Right kidney (tissue), 1 donor: ENCODE data around the gene PSG2.
"Not testable (repeated sequence)": the region's sequence is repeated elsewhere in the genome, so short reads cannot be mapped to it uniquely, and the experiment has no call there.

Experiments used
- DNase-seq: peaks from one replicate; pipeline ENCODE4 v3.0.0-alpha.2; 2016

The PSG2 gene

GRCh38 chr19:43077881-43078280, 4.6 kb downstream of the PSG2 start:
- not testable (repeated sequence) for DNase-seq

DNA sequence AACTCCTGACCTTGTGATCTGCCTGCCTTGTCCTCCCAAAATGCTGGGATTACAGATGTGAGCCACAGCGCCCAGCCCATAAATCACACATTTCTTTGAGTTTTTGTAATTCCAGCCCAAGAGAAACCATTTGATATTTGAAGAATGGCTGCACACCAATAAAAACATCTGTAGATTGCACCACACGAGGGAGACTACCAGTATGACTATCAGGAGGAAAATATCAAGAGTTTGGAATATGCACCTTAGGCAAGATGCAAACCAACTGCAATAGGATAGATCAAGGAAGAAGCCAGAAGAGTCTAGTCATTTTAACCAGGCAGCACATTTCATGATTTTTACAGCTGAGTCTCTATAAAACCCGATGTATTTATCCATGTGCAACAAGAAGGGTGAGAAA, 20.1 kb downstream of the PSG2 start:
- DNase-seq, result not testable (repeated sequence)

DNA sequence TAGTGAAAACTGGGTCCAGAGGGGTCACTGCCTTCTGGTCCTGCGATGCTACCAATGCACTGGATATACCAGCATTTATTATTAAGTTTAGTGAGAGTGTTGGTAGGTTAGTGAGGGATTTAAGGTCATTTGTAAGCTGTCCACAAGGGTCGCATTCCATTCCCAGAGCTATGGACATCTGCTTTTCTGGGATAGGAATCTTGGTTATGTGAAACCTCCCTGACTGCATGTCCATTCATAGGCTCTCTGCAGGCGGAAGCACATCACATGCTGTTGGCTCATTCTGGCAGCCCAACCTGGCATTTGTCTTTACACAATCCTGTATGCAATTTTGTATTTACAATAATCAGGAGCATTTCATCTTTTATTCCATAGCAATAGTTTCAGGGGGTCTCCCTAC, 21.2 kb downstream of the PSG2 start:
- DNase-seq, result not testable (repeated sequence)

GRCh38 chr19:43060254-43060653, 22.2 kb downstream of the PSG2 start:
- not testable (repeated sequence) for DNase-seq

GRCh38 chr19:43059482-43059881, 23.0 kb downstream of the PSG2 start:
- not testable (repeated sequence) for DNase-seq

GRCh38 chr19:43058440-43058839, 24.1 kb downstream of the PSG2 start:
- not testable (repeated sequence) for DNase-seq

DNA sequence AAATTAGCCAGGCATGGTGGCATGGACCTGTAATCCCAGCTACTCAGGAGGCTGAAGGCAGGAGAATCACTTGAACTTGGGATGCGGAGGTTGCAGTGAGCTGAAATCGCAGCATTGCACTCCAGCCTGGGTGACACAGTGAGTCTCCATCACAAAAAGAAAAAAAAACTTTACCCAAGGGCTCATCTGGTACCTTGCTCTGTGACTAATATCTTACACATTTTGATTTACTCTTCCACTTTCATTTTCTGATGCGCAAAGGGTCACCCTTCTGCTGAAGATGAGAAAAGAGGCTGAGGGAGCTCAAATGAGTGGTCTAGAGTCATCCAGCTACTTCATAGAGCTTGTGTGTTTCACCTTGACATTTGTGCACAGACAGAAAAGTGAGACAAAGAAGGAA, 34.5 kb downstream of the PSG2 start:
- DNase-seq, result not testable (repeated sequence)

- not testable (repeated sequence) for DNase-seq
These were observed 35.9 kb downstream of the PSG2 start for GRCh38 chr19:43046578-43046977.

DNA sequence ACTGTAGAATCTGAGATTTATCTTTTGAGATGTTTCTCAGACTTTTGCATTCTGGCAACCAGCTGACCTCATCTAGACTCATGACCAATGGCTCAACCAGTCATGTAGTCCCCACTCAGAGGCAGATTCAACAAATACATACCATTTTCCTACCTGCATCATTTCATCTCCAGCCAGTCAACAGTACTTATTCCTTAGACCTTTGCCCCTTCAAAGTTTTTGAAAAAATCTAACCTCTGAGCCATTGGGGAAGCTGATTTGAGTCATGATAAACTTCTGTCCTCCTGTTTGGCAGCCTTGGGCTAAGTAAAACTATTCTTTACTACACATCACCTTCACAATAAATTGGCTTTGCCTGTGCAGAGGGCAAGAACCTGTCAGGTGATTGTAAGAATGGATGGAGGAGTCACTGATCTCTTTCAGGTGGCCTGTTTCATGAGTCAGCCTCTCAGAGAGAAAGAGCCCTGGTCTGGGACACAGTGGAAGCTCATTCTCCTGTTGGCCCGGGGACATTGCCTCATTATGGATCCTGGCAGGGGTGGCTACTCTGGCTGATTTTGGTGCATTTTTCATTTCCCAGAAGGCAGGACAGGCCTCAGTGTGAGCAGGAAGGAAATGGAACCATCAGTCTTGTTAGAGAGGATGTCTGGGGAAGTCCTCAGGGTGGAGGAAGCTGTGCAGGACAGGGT, 38.9 kb downstream of the PSG2 start:
- not testable (repeated sequence) for DNase-seq

DNA sequence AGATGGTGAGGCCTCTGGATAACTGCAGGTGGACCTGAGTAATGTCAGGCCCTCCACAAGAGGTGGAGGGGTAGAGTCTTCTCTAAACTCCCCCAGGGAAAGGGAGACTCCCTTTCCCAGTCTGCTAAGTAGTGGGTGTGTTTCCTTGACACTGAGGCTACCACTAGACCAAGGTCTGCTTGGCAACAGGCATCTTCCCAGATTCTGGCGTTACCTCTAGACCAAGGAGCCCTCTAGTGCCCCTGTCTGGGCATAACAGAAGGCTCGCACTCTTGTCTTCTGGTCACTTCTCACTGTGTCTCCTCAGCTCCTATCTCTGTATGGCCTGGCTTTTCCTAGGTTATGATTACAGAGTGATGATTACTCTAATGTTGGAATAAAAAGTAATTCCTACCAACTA, 50.9 kb downstream of the PSG2 start:
- DNase-seq, result not testable (repeated sequence)

GRCh38 chr19:43028866-43029265, 53.6 kb downstream of the PSG2 start:
- no peak for DNase-seq

- DNase-seq, result not testable (repeated sequence)
These were observed 54.5 kb downstream of the PSG2 start for GRCh38 chr19:43027985-43028384.

DNA sequence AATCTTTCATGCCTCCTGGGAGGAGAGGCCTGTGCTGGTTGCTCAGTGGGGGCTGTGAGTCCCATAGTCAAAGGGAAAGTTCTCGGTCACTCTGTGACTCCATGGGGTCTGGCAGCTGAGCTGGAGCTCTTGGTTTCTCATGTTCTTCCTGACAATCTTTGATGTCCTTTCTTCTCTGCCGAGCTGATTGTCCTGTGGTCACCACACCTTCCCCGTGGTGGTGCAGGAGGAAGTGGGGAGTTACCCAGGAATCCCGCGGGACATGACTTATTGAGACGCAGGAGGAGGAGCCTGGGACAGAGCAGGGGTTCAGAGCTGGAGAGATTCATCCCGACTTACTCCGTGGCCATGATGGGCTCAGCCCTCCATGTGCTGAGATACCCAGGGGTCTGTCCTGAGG, 55.4 kb downstream of the PSG2 start:
- DNase-seq, result not testable (repeated sequence)

DNA sequence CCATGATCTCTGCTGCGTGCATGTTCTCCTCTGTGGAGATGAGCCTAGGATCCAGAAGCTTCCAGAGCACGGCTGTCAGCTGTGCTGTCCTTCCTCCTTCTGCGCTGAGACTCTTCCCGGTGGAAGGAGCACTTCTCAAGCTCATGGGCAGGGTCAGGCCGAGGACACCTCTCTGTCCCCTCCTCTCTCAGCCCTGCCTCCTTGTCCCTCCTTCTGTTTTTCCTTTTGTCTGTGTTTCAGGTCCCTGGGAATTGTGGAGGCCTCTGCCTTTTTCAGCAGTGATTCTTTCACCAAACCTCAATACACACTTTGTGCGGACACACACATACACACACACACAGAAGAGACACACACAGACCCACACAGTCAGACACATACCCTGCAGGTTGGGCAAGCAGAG, 56.1 kb downstream of the PSG2 start, which contains the start of gene PSG11:
PSG11 (minus strand) TSS at position 101 of the 400 bp plus-strand sequence; CDS start at position 4, 97 bp downstream.
- not testable (repeated sequence) for DNase-seq

- DNase-seq, result not testable (repeated sequence)
These were observed 60.4 kb downstream of the PSG2 start for GRCh38 chr19:43022098-43022497.

DNA sequence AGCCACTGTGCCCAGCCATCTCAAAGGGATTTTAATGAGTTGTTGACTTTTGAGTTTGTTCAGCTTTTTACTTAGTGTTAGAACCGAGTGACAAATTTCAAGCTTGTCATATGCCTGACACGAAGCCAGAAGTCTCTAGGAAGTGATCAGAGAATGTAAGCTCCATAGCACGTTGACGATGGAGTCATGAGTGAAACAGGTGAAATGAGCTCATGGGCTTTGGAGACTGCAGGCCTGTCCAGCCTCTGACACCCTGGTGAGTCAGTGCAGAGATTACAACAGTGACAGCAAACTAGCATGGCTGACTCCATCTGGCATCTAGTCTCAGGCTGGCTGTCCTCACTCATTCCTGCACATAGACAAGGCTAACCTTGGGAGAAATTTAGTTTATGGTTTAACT, 60.9 kb downstream of the PSG2 start:
- not testable (repeated sequence) for DNase-seq

DNA sequence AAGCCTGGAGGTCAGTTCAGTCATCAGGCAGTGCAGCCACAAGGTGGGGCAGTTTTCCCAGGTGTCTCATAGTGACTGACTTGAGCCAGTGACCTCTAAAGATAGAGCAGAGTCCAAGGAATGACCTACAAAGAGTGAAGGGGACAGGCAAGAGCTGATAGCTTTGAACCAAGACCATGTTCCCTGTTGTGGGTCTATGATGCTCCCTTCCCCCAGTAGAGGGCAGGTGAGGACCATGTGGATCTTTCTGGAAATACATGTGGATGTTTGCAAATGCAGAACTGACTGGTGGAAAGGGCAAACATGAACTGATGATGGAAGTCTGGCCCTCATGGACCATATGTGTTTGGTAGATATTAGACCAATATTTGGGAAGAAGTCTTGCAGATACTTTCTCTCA, 62.9 kb downstream of the PSG2 start:
- not testable (repeated sequence) for DNase-seq
